ENCODE results near the gene PRSS8. TPM values are rescaled to one million over a fixed set of nuclear protein-coding genes. Genes with fewer than 3 reads are reported as not detected.

PRSS8 gene
- total RNA-seq, 1 donor from 2014 or later, result 146 TPM

DNA sequence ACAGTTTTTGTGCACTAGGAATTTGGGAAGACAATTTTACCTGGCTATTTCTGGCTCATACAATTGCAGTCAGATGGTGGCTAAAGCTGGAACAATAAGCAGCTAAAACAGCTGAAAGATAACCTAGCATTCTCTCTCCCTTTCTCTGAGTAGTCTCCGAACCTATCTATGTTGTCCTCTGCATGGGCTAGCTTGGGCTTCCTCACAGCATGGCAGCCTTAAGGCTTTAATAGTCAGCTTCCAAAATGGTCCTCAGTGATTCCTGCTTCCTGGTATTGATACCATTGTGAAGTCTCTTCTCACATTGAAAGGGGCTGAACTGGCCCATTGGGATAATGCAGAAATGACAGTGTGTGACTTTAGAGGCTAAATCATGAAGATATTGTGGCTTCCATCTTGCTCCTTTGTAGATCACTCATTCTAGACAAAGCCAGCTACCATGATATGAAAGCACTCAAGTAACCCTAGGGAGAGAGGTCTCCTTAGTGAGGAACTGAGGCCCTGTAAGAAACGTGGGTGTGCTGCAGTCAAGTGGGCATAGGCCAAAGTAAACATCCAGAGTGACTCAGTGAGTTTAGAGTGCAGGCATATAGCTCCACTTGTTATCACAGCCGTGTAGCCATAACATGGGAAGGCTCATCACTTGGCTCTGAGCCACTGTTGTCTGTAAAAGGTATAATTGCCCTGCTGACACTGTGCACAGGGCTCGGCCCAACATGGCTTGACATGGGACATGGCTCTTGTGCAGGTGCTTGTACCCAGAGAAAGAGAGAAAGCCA lies 35.5 kb downstream of the PRSS8 start:
- TF ChIP-seq, protein P1, sequence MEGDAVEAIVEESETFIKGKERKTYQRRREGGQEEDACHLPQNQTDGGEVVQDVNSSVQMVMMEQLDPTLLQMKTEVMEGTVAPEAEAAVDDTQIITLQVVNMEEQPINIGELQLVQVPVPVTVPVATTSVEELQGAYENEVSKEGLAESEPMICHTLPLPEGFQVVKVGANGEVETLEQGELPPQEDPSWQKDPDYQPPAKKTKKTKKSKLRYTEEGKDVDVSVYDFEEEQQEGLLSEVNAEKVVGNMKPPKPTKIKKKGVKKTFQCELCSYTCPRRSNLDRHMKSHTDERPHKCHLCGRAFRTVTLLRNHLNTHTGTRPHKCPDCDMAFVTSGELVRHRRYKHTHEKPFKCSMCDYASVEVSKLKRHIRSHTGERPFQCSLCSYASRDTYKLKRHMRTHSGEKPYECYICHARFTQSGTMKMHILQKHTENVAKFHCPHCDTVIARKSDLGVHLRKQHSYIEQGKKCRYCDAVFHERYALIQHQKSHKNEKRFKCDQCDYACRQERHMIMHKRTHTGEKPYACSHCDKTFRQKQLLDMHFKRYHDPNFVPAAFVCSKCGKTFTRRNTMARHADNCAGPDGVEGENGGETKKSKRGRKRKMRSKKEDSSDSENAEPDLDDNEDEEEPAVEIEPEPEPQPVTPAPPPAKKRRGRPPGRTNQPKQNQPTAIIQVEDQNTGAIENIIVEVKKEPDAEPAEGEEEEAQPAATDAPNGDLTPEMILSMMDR (IDR thresholded peaks at IDR 0.05; ENCODE audit: insufficient read depth, low read length, poor library complexity, severe bottlenecking), result no peak
- Histone ChIP-seq H3K27me3 (ENCODE audit: control insufficient read depth, insufficient read depth, low read length) (no peaks in the 10 kb centered on the region), H3K36me3 (ENCODE audit: control insufficient read depth, insufficient read depth, low read length) (no peaks in the 10 kb centered on the region), H3K4me3 (ENCODE audit: low read depth, low read length) (no peak overlapping the region)
- no peak for DNase-seq (ENCODE audit: low read depth)

DNA sequence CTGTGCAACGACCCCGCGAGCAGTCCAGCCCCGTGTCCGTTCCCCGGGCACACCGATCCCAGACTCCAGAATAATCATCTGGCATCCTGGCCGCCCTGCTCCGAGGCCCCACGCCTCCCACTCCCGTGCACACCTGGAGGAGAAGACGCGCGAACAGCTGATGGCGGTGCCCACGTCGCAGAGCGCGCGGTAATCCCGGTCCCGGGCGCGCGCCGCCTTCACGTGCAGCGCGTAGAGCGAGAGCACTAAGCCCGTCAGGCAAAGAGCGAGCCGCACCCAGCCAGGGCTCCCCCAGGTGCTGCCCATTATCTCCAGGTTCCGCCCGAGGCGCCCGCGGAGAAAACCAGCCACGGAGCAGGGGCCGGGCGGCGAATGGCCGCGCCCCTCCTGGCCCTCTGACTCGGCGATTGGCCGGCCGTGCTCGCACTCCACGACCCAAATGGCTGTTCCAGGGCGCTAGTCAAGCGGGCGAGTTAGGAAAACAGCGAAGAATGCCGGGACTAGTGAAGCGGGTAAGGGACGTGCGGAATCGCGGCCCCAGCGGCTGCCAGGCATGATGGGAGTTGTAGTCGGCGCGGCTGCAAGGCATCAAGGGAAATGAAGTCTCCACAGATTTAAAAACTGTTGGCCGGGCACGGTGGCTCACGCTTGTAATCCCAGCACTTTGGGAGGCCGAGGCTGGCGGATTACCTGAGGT lies 41.0 kb downstream of the PRSS8 start, which contains the start of gene VKORC1:
TSS of gene VKORC1 (minus strand) at position 374 of the 697 bp plus-strand sequence. CDS start at position 306, 68 bp downstream.
- Histone ChIP-seq H3K36me3 (ENCODE audit: control insufficient read depth, insufficient read depth, low read length) (no peaks in the 10 kb centered on the region), H3K4me3 (ENCODE audit: low read depth, low read length) (peak within 1 kb of the TSS; percentile 92), H3K27me3 (ENCODE audit: control insufficient read depth, insufficient read depth, low read length) (no peaks in the 10 kb centered on the region)
- DNase-seq (ENCODE audit: low read depth), result peak; percentile 90
- TF ChIP-seq, protein P1 (IDR thresholded peaks at IDR 0.05; ENCODE audit: insufficient read depth, low read length, poor library complexity, severe bottlenecking), result no peak

DNA sequence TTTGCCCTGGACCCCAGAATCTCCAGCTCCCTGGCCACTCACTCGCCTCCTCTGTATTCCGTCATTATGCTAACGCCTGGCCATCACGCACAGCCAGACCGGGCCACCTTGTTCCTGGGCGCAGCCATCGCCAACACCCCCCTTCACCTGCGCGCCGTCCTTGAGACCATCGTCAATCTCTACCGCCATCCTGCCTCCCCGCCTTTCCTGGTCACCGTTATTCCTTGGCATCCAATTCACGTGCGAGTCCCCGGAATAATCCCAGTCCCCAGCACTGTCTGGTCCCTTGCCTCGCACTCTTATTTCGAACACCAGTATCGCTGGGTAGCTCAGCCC lies 41.5 kb downstream of the PRSS8 start:
- Histone ChIP-seq H3K36me3 (ENCODE audit: control insufficient read depth, insufficient read depth, low read length) (no peaks in the 10 kb centered on the region), H3K4me3 (ENCODE audit: low read depth, low read length) (peak overlapping the region; percentile 92), H3K27me3 (ENCODE audit: control insufficient read depth, insufficient read depth, low read length) (no peaks in the 10 kb centered on the region)
- TF ChIP-seq, protein P1 (IDR thresholded peaks at IDR 0.05; ENCODE audit: insufficient read depth, low read length, poor library complexity, severe bottlenecking), result no peak
- DNase-seq (ENCODE audit: low read depth), result no peak

DNA sequence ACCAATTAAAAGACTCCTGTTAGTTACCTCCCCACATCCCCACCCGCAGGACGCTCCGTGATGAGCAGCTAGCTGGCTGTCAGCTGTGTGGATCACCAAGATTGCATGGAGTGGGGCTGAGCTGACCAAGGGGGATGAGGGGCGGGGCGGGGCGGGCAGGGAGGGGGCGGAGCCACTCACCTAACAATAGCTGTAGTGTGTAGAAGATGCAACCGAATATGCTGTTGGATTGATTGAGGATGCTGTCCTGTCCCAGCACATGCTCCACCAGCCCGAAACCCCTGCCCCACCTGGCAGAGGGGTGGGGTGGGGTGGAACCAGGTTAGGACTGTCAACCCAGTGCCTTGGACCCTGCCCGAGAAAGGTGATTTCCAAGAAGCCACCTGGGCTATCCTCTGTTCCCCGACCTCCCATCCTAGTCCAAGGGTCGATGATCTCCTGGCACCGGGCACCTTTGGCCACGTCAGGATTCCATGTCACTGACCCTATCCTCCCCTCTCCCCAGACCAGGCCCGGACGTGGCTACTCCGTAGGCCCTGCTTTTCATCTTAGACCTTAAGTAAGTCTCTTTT lies 42.3 kb downstream of the PRSS8 start:
- DNase-seq (ENCODE audit: low read depth), result no peak
- peak overlapping the region; percentile 92 for H3K4me3 ChIP-seq (ENCODE audit: low read depth, low read length)
- H3K27me3 ChIP-seq (ENCODE audit: control insufficient read depth, insufficient read depth, low read length), result no peaks in the 10 kb centered on the region
- TF ChIP-seq, protein P1 (IDR thresholded peaks at IDR 0.05; ENCODE audit: insufficient read depth, low read length, poor library complexity, severe bottlenecking), result no peak
- no peaks in the 10 kb centered on the region for H3K36me3 ChIP-seq (ENCODE audit: control insufficient read depth, insufficient read depth, low read length)

DNA sequence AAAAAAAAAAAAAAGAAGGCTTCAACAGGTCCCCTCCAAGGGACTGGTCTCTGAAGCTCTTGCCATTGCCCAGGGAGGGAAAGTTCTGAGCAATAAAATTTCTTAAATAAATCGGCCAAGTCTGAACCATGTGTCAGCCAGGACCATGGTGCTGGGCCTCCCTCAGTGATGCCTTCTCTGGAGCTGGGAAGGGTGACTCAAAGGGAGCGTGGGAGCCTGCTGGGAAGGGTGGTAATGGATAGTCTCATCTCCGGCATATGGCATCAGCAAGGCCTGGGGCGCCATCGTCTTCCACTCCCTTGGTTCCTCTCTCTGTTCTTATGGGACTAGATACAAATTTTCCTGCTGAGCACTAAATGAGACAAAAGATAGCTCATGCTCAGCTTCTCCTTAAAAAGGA lies 43.2 kb downstream of the PRSS8 start:
- DNase-seq (ENCODE audit: low read depth), result no peak
- H3K36me3 ChIP-seq (ENCODE audit: control insufficient read depth, insufficient read depth, low read length), result no peaks in the 10 kb centered on the region
- TF ChIP-seq, protein P1 (IDR thresholded peaks at IDR 0.05; ENCODE audit: insufficient read depth, low read length, poor library complexity, severe bottlenecking), result no peak
- H3K4me3 ChIP-seq (ENCODE audit: low read depth, low read length), result no peak overlapping the region
- no peaks in the 10 kb centered on the region for H3K27me3 ChIP-seq (ENCODE audit: control insufficient read depth, insufficient read depth, low read length)

All from kidney epithelial cell (primary cell).